ENCODE measurements around the gene FAM83G.
"Not testable (repeated sequence)": the region's sequence is repeated elsewhere in the genome, so short reads cannot be mapped to it uniquely, and the experiment has no call there.

The FAM83G gene

GRCh38 chr17:19004421-19005136 lies at the start of gene FAM83G:
Gene FAM83G (minus strand): TSS chr17:19004764. CDS start chr17:19004041, 723 bp downstream.
- peak; percentile 88 for DNase-seq

GRCh38 chr17:19048826-19049225 lies 44.3 kb upstream of the FAM83G start:
- not testable (repeated sequence) for DNase-seq

- DNase-seq, result not testable (repeated sequence)
Observed at GRCh38 chr17:19047510-19047909, 42.9 kb upstream of the FAM83G start.

- DNase-seq, result not testable (repeated sequence)
Observed at GRCh38 chr17:19046782-19047375, 42.3 kb upstream of the FAM83G start, which contains the start of gene GRAP. Gene GRAP (minus strand): TSS chr17:19046957. CDS start chr17:19046926, 31 bp downstream.

GRCh38 chr17:19044643-19045042 lies 40.1 kb upstream of the FAM83G start:
- not testable (repeated sequence) for DNase-seq

- DNase-seq, result not testable (repeated sequence)
Observed at GRCh38 chr17:19043032-19043431, 38.5 kb upstream of the FAM83G start.

- not testable (repeated sequence) for DNase-seq
Observed at GRCh38 chr17:19042369-19042768, 37.8 kb upstream of the FAM83G start.

- DNase-seq, result not testable (repeated sequence)
Observed at GRCh38 chr17:19041871-19042270, 37.3 kb upstream of the FAM83G start.

- not testable (repeated sequence) for DNase-seq
Observed at GRCh38 chr17:19040350-19040749, 35.8 kb upstream of the FAM83G start.

GRCh38 chr17:19038730-19039129 lies 34.2 kb upstream of the FAM83G start:
- DNase-seq, result not testable (repeated sequence)

- not testable (repeated sequence) for DNase-seq
Observed at GRCh38 chr17:19038007-19038406, 33.4 kb upstream of the FAM83G start.

- DNase-seq, result not testable (repeated sequence)
Observed at GRCh38 chr17:19037547-19037946, 33.0 kb upstream of the FAM83G start.

- DNase-seq, result not testable (repeated sequence)
Observed at GRCh38 chr17:19036186-19036585, 31.6 kb upstream of the FAM83G start.

GRCh38 chr17:19032377-19032988 lies 27.9 kb upstream of the FAM83G start:
- not testable (repeated sequence) for DNase-seq

- DNase-seq, result peak; percentile 34
Observed at GRCh38 chr17:19031729-19032128, 27.2 kb upstream of the FAM83G start.

- not testable (repeated sequence) for DNase-seq
Observed at GRCh38 chr17:19030771-19031449, 26.3 kb upstream of the FAM83G start.

- not testable (repeated sequence) for DNase-seq
Observed at GRCh38 chr17:19029740-19030139, 25.2 kb upstream of the FAM83G start.

GRCh38 chr17:19028671-19029070 lies 24.1 kb upstream of the FAM83G start:
- not testable (repeated sequence) for DNase-seq

- DNase-seq, result no peak
Observed at GRCh38 chr17:19024101-19025078, 19.8 kb upstream of the FAM83G start.

GRCh38 chr17:19023209-19023999 lies 18.8 kb upstream of the FAM83G start:
- DNase-seq, result no peak

GRCh38 chr17:19022747-19023146 lies 18.2 kb upstream of the FAM83G start:
- DNase-seq, result no peak
